SKM-1 treated with dmso at 0.1 percent for 144 hours (cell line): ENCODE results near the gene STARD6.
"Not testable (repeated sequence)": the region's sequence is repeated elsewhere in the genome, so short reads cannot be mapped to it uniquely, and the experiment has no call there.

Experiments
- DNase-seq: peaks from one replicate; lab custom pipeline; 2025; ENCODE audit not compliant: unreplicated experiment; lab: John Stamatoyannopoulos, UW

STARD6 gene

GRCh38 chr18:54357660-54358494, at the start of gene STARD6, which contains the start of gene C18orf54:
STARD6 (minus strand) TSS chr18:54357858; CDS start chr18:54354573, 3,285 bp downstream.
C18orf54 (plus strand) TSS chr18:54357906; CDS start chr18:54360573, 2,667 bp downstream.
- peak; percentile 94 for DNase-seq

- DNase-seq = no peak
Observed at GRCh38 chr18:54405290-54405689, 47.6 kb upstream of the STARD6 start.

- DNase-seq = no peak
Observed at GRCh38 chr18:54396760-54397159, 39.1 kb upstream of the STARD6 start.

GRCh38 chr18:54393648-54394294, 36.1 kb upstream of the STARD6 start:
- DNase-seq = no peak

GRCh38 chr18:54392543-54393023, 34.9 kb upstream of the STARD6 start:
- peak; percentile 86 for DNase-seq

- DNase-seq = no peak
Observed at GRCh38 chr18:54390838-54391237, 33.2 kb upstream of the STARD6 start.

- no peak for DNase-seq
Observed at GRCh38 chr18:54389143-54389505, 31.5 kb upstream of the STARD6 start.

- peak; percentile 84 for DNase-seq
Observed at GRCh38 chr18:54388203-54389142, 30.8 kb upstream of the STARD6 start.

- DNase-seq = no peak
Observed at GRCh38 chr18:54387631-54388030, 30.0 kb upstream of the STARD6 start.

- not testable (repeated sequence) for DNase-seq
Observed at GRCh38 chr18:54386800-54387495, 29.3 kb upstream of the STARD6 start.

GRCh38 chr18:54386043-54386442, 28.4 kb upstream of the STARD6 start:
- DNase-seq = no peak

- DNase-seq = no peak
Observed at GRCh38 chr18:54382733-54383252, 25.1 kb upstream of the STARD6 start.

- no peak for DNase-seq
Observed at GRCh38 chr18:54382076-54382475, 24.4 kb upstream of the STARD6 start.

GRCh38 chr18:54381640-54382039, 24.0 kb upstream of the STARD6 start:
- DNase-seq = no peak

GRCh38 chr18:54378057-54378456, 20.4 kb upstream of the STARD6 start:
- DNase-seq = no peak

- DNase-seq = no peak
Observed at GRCh38 chr18:54360406-54360805, 2.7 kb upstream of the STARD6 start.

- no peak for DNase-seq
Observed at GRCh38 chr18:54359233-54359632, 1.6 kb upstream of the STARD6 start.

- DNase-seq = no peak
Observed at GRCh38 chr18:54358495-54359040, 910 bp upstream of the STARD6 start.

GRCh38 chr18:54357082-54357659, 487 bp downstream of the STARD6 start:
- no peak for DNase-seq

GRCh38 chr18:54351186-54351585, 6.5 kb downstream of the STARD6 start:
- no peak for DNase-seq
